Gastroesophageal sphincter (tissue), 4 donors: ENCODE results near the gene TSHZ2. TPM values are rescaled to one million over a fixed set of nuclear protein-coding genes. Genes with fewer than 3 reads are reported as not detected.

Experiments
- ATAC-seq: fragments of 150-250 bp; one replicate; pipeline ENCODE4 v1.9.1; 2016; ENCODE audit warnings: mild to moderate bottlenecking, moderate library complexity
- H3K27ac ChIP-seq, 4 donors: fragments of 200-600 bp; sonication (generic) in 3 of 4; 1 replicate in 3 of 4; 2 replicates in 1 of 4; pipeline ENCODE4 v1.5.1; 2016 to 2019
- H3K27me3 ChIP-seq: fragments of 200-600 bp; sonication (generic); one replicate; pipeline ENCODE4 v1.5.1; 2019
- H3K36me3 ChIP-seq, 2 donors: fragments of 200-600 bp; sonication (generic); one replicate each; pipeline ENCODE4 v1.5.1; 2019; ENCODE audit warnings: control low read depth in 1 of 2
- H3K4me1 ChIP-seq, 3 donors: fragments of 200-600 bp; sonication (generic); 1 replicate in 2 of 3; 2 replicates in 1 of 3; pipeline ENCODE4 v1.5.1; 2016 to 2019; ENCODE audit warnings: control low read depth in 2 of 3
- H3K4me3 ChIP-seq, 2 donors: fragments of 200-600 bp; sonication (generic); one replicate each; pipeline ENCODE4 v1.5.1; 2019; ENCODE audit warnings: mild to moderate bottlenecking in 1 of 2, moderate library complexity in 1 of 2
- H3K9me3 ChIP-seq, 3 donors: fragments of 200-600 bp; sonication (generic); one replicate each; pipeline ENCODE4 v1.5.1; 2017 to 2019; ENCODE audit warnings: control low read depth in 2 of 3
- EP300 ChIP-seq: sonication (generic); formaldehyde crosslinking; IDR thresholded peaks from one replicate; pipeline ENCODE4 v1.6.1; 2017; ENCODE audit warnings: antibody characterized with exemption, mild to moderate bottlenecking
- POLR2A ChIP-seq, 2 donors: fragments of 450-650 bp; IDR thresholded peaks; one replicate each; pipeline ENCODE4 v1.6.1; 2017; ENCODE audit warnings: antibody characterized with exemption in 2 of 2, mild to moderate bottlenecking in 2 of 2, moderate library complexity in 1 of 2
- POLR2AphosphoS5 ChIP-seq: sonication (generic); formaldehyde crosslinking; IDR thresholded peaks from one replicate; pipeline ENCODE4 v1.6.1; 2017; ENCODE audit warnings: antibody characterized with exemption
- WGBS, 2 donors: methylation state at CpG; one replicate each; pipeline ENCODE4 v1.1.5; 2018; ENCODE audit warnings: low coverage in 1 of 2; 5-methylcytosine and 5-hydroxymethylcytosine counted together
- total RNA-seq, 4 donors: library from RNA; depleted of rRNA; stranded (reverse); fragments of >200 nt; gene quantifications; one replicate each; pipeline ENCODE4 v1.1.0, GENCODE V29; 2016
- TF ChIP-seq, protein P1 (sequence below), 4 experiments: fragments of 200-600 bp in 2 of 4; fragments of 450-650 bp in 2 of 4; sonication (generic) in 1 of 4; IDR thresholded peaks; one replicate each; pipeline ENCODE4 v1.5.1; 2017 to 2019; ENCODE audit warnings: antibody characterized with exemption in 4 of 4, mild to moderate bottlenecking in 2 of 4, moderate library complexity in 2 of 4

The TSHZ2 gene
- total RNA-seq, 4 donors from 2014 or later = 9.9 to 21.3 (median 12.2) TPM

DNA sequence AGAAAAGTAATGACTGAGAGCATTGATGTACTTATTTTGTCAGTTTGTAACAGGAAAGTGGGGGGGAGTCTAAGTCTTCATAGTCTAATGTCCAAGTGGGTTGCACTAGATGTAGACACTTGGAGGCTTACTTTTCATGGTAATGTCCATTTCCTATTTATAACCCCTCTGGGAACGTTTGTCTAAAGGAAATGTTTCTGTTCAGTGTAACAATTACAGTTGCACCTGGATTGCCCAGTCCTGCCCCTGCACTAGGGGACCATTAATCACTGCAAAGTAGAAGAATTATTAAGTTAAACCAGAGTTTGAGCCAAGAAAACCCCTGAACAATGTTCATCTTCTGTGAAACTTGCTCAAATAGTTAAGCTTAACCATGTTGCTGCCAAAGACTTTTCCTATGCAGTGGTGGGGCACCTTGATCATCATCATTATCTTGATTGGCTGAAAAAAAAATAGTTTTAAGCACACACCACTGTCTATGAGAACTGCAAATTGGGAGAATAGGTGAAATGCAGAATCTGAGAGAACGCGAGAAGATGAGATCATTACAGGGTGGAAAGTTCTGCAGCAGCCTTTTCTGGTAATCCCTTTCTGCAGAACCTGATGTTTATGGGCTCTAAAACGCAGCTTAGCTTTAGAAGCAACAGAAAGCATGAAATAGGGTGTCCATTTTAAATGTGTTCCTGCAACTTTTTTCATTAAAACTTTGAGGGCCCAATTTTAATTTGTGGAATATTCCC is 515.5 kb downstream of the TSHZ2 start:
- ATAC-seq = no peak
- Histone ChIP-seq H3K27me3 (peaks cover 5% of the 10 kb centered on the region), H3K4me1 (no peaks in the 10 kb centered on the region), H3K27ac (no peak overlapping the region), H3K4me3 (no peak overlapping the region), H3K36me3 (no peaks in the 10 kb centered on the region), H3K9me3 (peaks cover 0 to 13% (median 0%) of the 10 kb centered on the region in 3 donors)
- TF ChIP-seq POLR2AphosphoS5 (no peak), POLR2A (IDR thresholded peaks at IDR 0.05) (no peak), EP300 (no peak)
- TF ChIP-seq, protein P1, sequence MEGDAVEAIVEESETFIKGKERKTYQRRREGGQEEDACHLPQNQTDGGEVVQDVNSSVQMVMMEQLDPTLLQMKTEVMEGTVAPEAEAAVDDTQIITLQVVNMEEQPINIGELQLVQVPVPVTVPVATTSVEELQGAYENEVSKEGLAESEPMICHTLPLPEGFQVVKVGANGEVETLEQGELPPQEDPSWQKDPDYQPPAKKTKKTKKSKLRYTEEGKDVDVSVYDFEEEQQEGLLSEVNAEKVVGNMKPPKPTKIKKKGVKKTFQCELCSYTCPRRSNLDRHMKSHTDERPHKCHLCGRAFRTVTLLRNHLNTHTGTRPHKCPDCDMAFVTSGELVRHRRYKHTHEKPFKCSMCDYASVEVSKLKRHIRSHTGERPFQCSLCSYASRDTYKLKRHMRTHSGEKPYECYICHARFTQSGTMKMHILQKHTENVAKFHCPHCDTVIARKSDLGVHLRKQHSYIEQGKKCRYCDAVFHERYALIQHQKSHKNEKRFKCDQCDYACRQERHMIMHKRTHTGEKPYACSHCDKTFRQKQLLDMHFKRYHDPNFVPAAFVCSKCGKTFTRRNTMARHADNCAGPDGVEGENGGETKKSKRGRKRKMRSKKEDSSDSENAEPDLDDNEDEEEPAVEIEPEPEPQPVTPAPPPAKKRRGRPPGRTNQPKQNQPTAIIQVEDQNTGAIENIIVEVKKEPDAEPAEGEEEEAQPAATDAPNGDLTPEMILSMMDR (IDR thresholded peaks at IDR 0.05) = no peak
- 52 to 74% methylated on average over 4 of the region's 4 CpGs for WGBS, 2 donors

DNA sequence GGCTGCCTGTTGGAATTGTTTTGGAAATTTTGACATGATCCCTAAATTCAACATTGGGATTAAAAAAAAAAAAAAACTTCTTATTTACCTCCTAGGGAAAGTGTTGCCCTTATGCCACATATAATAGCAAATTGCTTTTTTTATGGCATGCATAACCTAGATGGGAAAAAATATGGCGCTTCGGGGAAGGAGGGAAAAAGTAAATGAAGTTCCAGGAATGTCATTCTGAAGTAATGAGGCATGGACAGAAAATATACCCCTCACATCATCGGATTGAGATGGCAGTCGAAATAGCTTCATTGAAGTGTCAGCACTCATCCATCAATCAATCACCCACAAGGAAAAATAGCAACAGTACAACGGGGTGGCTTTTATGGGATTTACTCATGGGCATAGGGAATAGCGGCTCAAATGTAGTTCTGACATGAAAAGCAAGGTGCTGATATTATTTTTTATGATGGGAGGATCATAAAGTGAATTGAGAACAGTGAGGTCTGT is 516.7 kb downstream of the TSHZ2 start:
- no peak for TF ChIP-seq POLR2AphosphoS5
- TF ChIP-seq, protein P1 (IDR thresholded peaks at IDR 0.05) = no peak
- no peak for TF ChIP-seq EP300
- TF ChIP-seq POLR2A (IDR thresholded peaks at IDR 0.05) = no peak
- Histone ChIP-seq H3K4me3 (no peak overlapping the region), H3K27me3 (peaks cover 5% of the 10 kb centered on the region), H3K36me3 (no peaks in the 10 kb centered on the region), H3K9me3 (peaks cover 0 to 4% (median 0%) of the 10 kb centered on the region in 3 donors), H3K4me1 (peaks cover 0 to 5% (median 0%) of the 10 kb centered on the region in 3 donors), H3K27ac (no peak overlapping the region)
- no peak for ATAC-seq
- 83 to 89% methylated on average over 5 of the region's 6 CpGs for WGBS, 2 donors

DNA sequence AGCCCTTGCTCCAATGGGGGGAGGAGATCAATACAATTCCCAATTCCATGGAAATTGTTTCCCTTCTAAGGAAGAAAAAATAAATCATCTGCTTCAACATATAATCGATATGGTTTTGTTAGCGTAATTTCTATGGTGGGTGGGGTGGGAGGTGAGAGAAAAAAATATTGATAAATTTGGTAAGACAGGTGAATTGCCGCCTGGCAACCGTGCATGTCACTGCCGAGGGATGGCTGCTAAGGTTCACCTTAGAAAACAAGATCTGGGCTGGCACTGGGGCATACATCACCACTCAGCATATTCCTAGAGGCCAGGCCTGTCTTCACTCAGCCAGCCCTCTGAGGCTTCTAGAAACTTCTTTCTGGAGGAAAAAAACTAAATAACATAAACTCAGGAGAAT is 517.4 kb downstream of the TSHZ2 start:
- no peak overlapping the region for H3K4me3 ChIP-seq
- H3K27ac ChIP-seq = no peak overlapping the region
- no peaks in the 10 kb centered on the region for H3K9me3 ChIP-seq
- peaks cover 0 to 6% (median 0%) of the 10 kb centered on the region in 3 donors for H3K4me1 ChIP-seq
- TF ChIP-seq EP300 (no peak), POLR2A (IDR thresholded peaks at IDR 0.05) (no peak), POLR2AphosphoS5 (no peak)
- TF ChIP-seq, protein P1 (IDR thresholded peaks at IDR 0.05) = no peak
- 94 to 95% methylated on average over 5 of the region's 5 CpGs for WGBS, 2 donors
- no peaks in the 10 kb centered on the region for H3K36me3 ChIP-seq
- peaks cover 5% of the 10 kb centered on the region for H3K27me3 ChIP-seq
- ATAC-seq = no peak

DNA sequence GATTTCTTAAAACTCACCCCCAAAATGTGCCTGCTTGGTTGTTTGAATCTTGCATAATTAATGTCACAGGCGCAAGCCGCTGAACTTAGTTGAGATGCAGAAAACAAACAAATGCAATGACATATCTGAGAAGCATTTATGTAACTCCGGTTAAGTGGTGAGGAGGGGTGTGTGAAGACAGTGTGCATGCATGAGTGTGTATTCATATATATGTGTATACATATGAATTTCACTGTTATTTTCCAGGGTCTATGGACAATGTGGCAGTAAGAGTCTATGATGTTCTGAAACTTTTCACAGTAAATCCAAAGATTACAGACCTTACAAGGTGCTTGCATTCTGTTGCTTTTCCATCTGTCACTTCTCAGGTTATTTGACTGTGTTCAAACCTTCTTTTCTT is 518.5 kb downstream of the TSHZ2 start:
- ATAC-seq = no peak
- Histone ChIP-seq H3K4me3 (no peak overlapping the region), H3K27me3 (peaks cover 5% of the 10 kb centered on the region), H3K27ac (no peak overlapping the region), H3K4me1 (peaks cover 0 to 6% (median 0%) of the 10 kb centered on the region in 3 donors), H3K36me3 (no peaks in the 10 kb centered on the region), H3K9me3 (no peaks in the 10 kb centered on the region)
- 76 to 81% methylated on average over 3 of the region's 3 CpGs for WGBS, 2 donors
- TF ChIP-seq POLR2A (IDR thresholded peaks at IDR 0.05) = no peak
- TF ChIP-seq EP300 = no peak
- TF ChIP-seq, protein P1 (IDR thresholded peaks at IDR 0.05) = no peak
- TF ChIP-seq POLR2AphosphoS5 = no peak

DNA sequence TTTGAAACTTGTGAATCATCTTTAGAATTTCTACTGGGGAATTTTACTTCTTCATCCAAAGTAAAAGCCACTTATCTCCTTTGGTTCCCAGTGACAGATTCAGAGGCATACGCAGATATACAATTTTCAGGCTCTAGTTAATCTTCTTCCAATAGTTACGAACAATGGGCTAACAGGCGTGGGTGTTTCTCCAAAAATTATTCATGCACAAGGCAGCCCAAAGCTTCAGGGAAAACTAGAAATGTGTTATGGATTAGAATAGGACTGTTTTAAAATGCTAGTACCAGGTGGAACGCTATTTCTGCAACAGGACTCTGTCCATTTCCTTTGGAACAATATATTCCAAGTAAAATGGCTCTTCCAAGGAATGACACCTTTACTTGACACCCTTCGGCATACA is 519.3 kb downstream of the TSHZ2 start:
- 82 to 85% methylated on average over 5 of the region's 5 CpGs for WGBS, 2 donors
- Histone ChIP-seq H3K27ac (no peak overlapping the region), H3K4me3 (no peak overlapping the region), H3K9me3 (no peaks in the 10 kb centered on the region), H3K27me3 (peaks cover 5% of the 10 kb centered on the region), H3K36me3 (no peaks in the 10 kb centered on the region), H3K4me1 (peaks cover 0 to 6% (median 0%) of the 10 kb centered on the region in 3 donors)
- ATAC-seq = no peak
- TF ChIP-seq POLR2AphosphoS5 (no peak), EP300 (no peak)
